ENCODE data around the gene RBM19.

GRCh38 chr12:113914806-113915205 lies 51.3 kb downstream of the RBM19 start:
- TF ChIP-seq TAF1 (IDR thresholded peaks at IDR 0.05; ENCODE audit: borderline replicate concordance, insufficient read depth, low read length) (no peak), POLR2AphosphoS5 (IDR thresholded peaks at IDR 0.05; ENCODE audit: low read depth, low read length) (no peak), SIN3A (IDR thresholded peaks at IDR 0.05; ENCODE audit: borderline replicate concordance, insufficient read depth, low read length) (no peak)

All from PFSK-1 (cell line).